GM23338 (cell line): ENCODE results near the gene RAB22A.

Experiments
- POLR2AphosphoS5 ChIP-seq: IDR thresholded peaks from 2 replicates; pipeline ENCODE4 v1.6.1; 2016; ENCODE audit warnings: antibody characterized with exemption, low read depth
- TF ChIP-seq, protein P1 (sequence below), 2 experiments: fragments of 200-600 bp in 1 of 2; sonication (generic) in 1 of 2; conservative IDR thresholded peaks; 2 replicates each; pipeline versions ENCODE4 v1.5.1 to v1.6.1; 2016 to 2017; ENCODE audit warnings: antibody characterized with exemption in 2 of 2, low read depth in 2 of 2, mild to moderate bottlenecking in 2 of 2, moderate library complexity in 1 of 2

- TF ChIP-seq, protein P1, sequence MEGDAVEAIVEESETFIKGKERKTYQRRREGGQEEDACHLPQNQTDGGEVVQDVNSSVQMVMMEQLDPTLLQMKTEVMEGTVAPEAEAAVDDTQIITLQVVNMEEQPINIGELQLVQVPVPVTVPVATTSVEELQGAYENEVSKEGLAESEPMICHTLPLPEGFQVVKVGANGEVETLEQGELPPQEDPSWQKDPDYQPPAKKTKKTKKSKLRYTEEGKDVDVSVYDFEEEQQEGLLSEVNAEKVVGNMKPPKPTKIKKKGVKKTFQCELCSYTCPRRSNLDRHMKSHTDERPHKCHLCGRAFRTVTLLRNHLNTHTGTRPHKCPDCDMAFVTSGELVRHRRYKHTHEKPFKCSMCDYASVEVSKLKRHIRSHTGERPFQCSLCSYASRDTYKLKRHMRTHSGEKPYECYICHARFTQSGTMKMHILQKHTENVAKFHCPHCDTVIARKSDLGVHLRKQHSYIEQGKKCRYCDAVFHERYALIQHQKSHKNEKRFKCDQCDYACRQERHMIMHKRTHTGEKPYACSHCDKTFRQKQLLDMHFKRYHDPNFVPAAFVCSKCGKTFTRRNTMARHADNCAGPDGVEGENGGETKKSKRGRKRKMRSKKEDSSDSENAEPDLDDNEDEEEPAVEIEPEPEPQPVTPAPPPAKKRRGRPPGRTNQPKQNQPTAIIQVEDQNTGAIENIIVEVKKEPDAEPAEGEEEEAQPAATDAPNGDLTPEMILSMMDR (conservative IDR thresholded peaks at IDR 0.05; ENCODE audit: low read depth in 2 of 2) = no peak
- no peak for TF ChIP-seq POLR2AphosphoS5
Measured at GRCh38 chr20:58271606-58272351, 37.7 kb upstream of the RAB22A start.
